ENCODE measurements around the gene BTG1. TPM values are rescaled to one million over a fixed set of nuclear protein-coding genes. Genes with fewer than 3 reads are reported as not detected.

The BTG1 gene
- total and polyA plus RNA-seq, 9 of the 15 experiments (the other 6 are each of a cell fraction or from before 2014, with no cell fraction given) = 3.7 to 28.6 (median 7.4) TPM

DNA sequence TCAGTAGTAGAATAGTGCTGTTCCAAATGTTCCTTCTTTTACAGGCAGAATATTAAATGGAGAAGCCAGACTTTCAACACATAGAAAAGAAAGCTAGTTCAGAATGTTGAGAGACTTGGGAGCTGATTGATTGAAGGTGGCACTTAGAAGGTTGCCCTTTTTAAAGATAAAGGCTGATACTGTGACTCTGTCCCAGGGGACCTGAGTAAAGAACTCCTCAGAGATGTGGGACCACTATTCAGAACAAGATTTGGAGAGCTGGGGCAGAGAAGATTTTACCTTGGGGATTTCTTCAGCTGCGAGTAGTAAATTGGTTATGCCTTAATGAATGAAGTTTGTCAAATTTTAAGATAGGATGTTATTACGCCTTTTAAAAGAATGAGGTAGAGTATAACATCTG, 21.4 kb upstream of the BTG1 start:
- intact Hi-C loops (cut with micrococcal nuclease) = no loop called here

More for the DNA sequence above, 21.4 kb upstream of the BTG1 start:
- Histone ChIP-seq H3K27me3 (ENCODE audit: control insufficient read depth in 2 of 2, insufficient read depth in 2 of 2, low read length in 2 of 2) (no peaks in the 10 kb centered on the region), H3K9me3 (replicated peaks; ENCODE audit: control insufficient read depth, insufficient read depth, low read depth, low read length) (no peaks in the 10 kb centered on the region), H3K79me2 (ENCODE audit: control insufficient read depth, insufficient read depth, low read length) (no peaks in the 10 kb centered on the region), H3K4me1 (replicated peaks in 1 of 2; ENCODE audit: control insufficient read depth in 2 of 2, insufficient read depth in 2 of 2, low read length in 2 of 2) (no peaks in the 10 kb centered on the region), H3K36me3 (ENCODE audit: control insufficient read depth, insufficient read depth, low read length) (no peaks in the 10 kb centered on the region), H2AFZ (ENCODE audit: low read depth, low read length) (no peak overlapping the region), H3K27ac (ENCODE audit: extremely low read depth, low read depth, low read length) (no peak overlapping the region), H3K4me2 (ENCODE audit: insufficient read depth, low read length) (no peak overlapping the region), H4K20me1 (replicated peaks; ENCODE audit: control insufficient read depth, insufficient read depth, low read length) (no peaks in the 10 kb centered on the region), H3K9ac (ENCODE audit: insufficient read depth in 1 of 2, low read depth in 2 of 2, low read length in 2 of 2) (no peak overlapping the region), H3K4me3 (no peak overlapping the region), H3K9me1 (ENCODE audit: control insufficient read depth, insufficient read depth, low read length) (no peaks in the 10 kb centered on the region)
- TF ChIP-seq SRSF9 (IDR thresholded peaks at IDR 0.05; ENCODE audit: borderline replicate concordance, low read depth, low read length) (no peak), NCOR1 (IDR thresholded peaks at IDR 0.05) (no peak), HNRNPLL (IDR thresholded peaks at IDR 0.05; ENCODE audit: low read depth, low read length, poor library complexity, severe bottlenecking) (no peak), ZNF217 (CRISPR knock-in tag; IDR thresholded peaks at IDR 0.05) (no peak), KLF13 (tag; IDR thresholded peaks at IDR 0.05; ENCODE audit: borderline replicate concordance, low read depth) (no peak), ZSCAN32 (CRISPR knock-in tag; IDR thresholded peaks at IDR 0.05) (no peak), POLR2A (conservative IDR thresholded peaks at IDR 0.05) (no peak), ARID1B (IDR thresholded peaks at IDR 0.05) (no peak)
- TF ChIP-seq, protein P1, sequence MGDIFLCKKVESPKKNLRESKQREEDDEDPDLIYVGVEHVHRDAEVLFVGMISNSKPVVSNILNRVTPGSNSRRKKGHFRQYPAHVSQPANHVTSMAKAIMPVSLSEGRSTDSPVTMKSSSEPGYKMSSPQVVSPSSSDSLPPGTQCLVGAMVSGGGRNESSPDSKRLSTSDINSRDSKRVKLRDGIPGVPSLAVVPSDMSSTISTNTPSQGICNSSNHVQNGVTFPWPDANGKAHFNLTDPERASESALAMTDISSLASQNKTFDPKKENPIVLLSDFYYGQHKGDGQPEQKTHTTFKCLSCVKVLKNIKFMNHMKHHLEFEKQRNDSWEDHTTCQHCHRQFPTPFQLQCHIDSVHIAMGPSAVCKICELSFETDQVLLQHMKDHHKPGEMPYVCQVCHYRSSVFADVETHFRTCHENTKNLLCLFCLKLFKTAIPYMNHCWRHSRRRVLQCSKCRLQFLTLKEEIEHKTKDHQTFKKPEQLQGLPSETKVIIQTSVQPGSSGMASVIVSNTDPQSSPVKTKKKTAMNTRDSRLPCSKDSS (IDR thresholded peaks at IDR 0.05; ENCODE audit: low read depth, partially characterized antibody) = no peak
- no peak for FAIRE-seq
- CTCF ChIA-PET (ENCODE audit: low intra/inter-chr PET ratio) = no interaction called here
- in situ Hi-C loops (cut with MboI) = no loop called here
- ATAC-seq = no peak
- POLR2A ChIA-PET = interaction anchor here (1.9 kb wide), 1 partner anchor 21 kb away, joined by 10 read pairs; the partner anchor contains the start of gene BTG1
- BruUV-seq (replicated peaks) = no TSS peak
- no peak for DNase-seq (ENCODE audit: extremely low read depth in 1 of 4, low spot score in 3 of 4)
- WGBS (ENCODE audit: insufficient coverage, low coverage, missing lambda C conversion rate) = 49% methylated on average over 2 of the region's 2 CpGs

All from K562 (cell line).